ENCODE measurements around the gene HOTAIR.

HOTAIR gene

GRCh38 chr12:53972152-53972702, 2.5 kb downstream of the HOTAIR start:
- no peak for DNase-seq

GRCh38 chr12:53971686-53972085, 3.1 kb downstream of the HOTAIR start:
- DNase-seq = no peak

GRCh38 chr12:53971129-53971528, 3.6 kb downstream of the HOTAIR start:
- no peak for DNase-seq

- DNase-seq = no peak
Measured at GRCh38 chr12:53970451-53970850, 4.3 kb downstream of the HOTAIR start.

- no peak for DNase-seq
Measured at GRCh38 chr12:53969588-53970259, 5.0 kb downstream of the HOTAIR start.

- DNase-seq = no peak
Measured at GRCh38 chr12:53968214-53969127, 6.3 kb downstream of the HOTAIR start.

- DNase-seq = no peak
Measured at GRCh38 chr12:53967421-53967925, 7.3 kb downstream of the HOTAIR start.

GRCh38 chr12:53966385-53967133, 8.2 kb downstream of the HOTAIR start:
- DNase-seq = no peak

GRCh38 chr12:53966085-53966384, 8.7 kb downstream of the HOTAIR start:
- DNase-seq = no peak

GRCh38 chr12:53965281-53966084, 9.3 kb downstream of the HOTAIR start:
- DNase-seq = no peak

- DNase-seq = no peak
Measured at GRCh38 chr12:53964315-53964713, 10.4 kb downstream of the HOTAIR start.

- DNase-seq = no peak
Measured at GRCh38 chr12:53963434-53964314, 11.1 kb downstream of the HOTAIR start.

- DNase-seq = no peak
Measured at GRCh38 chr12:53963005-53963404, 11.7 kb downstream of the HOTAIR start.

- no peak for DNase-seq
Measured at GRCh38 chr12:53961025-53961761, 13.6 kb downstream of the HOTAIR start.

GRCh38 chr12:53960187-53961024, 14.3 kb downstream of the HOTAIR start:
- no peak for DNase-seq

- DNase-seq = no peak
Measured at GRCh38 chr12:53959314-53959713, 15.4 kb downstream of the HOTAIR start.

GRCh38 chr12:53958128-53958527, 16.6 kb downstream of the HOTAIR start:
- DNase-seq = no peak

GRCh38 chr12:53956914-53957536, 17.7 kb downstream of the HOTAIR start:
- DNase-seq = no peak

All from stimulated activated CD4-positive, alpha-beta T cell treated with anti-CD3 and anti-CD28 coated beads, Interleukin-2, amount 100 ng/mL, for 48 hours (primary cell).